ENCODE measurements around the gene KLF2.

The KLF2 gene

DNA sequence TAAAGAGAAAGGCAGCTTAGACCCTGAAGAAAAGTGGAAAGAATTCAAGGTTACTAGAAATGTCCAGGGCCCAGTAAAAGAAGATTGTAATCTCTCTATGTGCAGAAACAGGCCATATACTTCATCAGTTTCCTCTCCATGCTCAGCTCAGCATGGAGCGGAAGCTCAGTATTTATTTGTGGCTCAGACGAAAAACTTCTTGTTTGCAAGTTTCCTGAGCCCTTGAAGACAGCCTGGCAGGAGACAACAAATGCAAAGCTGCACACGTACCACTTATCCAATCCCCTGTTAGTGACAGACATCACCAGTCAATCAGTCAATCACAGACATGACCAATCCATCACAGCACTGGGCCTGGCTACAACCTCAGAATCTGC, 8.1 kb upstream of the KLF2 start:
- H3K4me3 Mint-ChIP-seq: peak overlapping the region in 2 of 3 experiments; percentile 46 to 62

DNA sequence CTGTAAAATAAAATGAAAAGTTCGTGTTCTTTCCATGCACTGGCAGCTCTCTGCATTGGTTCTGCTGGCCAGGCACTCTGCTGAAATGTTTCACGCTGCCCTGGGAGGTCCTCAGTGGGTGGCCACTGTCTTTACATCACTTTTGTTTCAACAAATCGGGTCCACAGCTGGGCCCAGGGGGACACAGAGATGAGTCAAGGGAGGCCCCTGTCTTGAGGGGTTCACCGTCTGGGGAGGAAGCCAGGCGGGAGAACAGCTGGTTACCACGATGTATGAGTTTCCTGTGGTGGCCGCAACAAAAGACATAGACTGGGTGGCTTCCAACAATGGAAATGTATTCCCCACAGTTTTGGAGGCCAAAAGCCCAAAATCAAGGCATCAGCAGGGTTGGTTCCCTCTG, 5.1 kb upstream of the KLF2 start:
- H3K4me3 Mint-ChIP-seq: no peak overlapping the region
- H3K27ac Mint-ChIP-seq: peak overlapping the region in 1 of 3 experiments; percentile 74
- peaks cover 37% of the 10 kb centered on the region for H3K27me3 Mint-ChIP-seq (ENCODE audit: low read depth)
- TF ChIP-seq, protein P1, sequence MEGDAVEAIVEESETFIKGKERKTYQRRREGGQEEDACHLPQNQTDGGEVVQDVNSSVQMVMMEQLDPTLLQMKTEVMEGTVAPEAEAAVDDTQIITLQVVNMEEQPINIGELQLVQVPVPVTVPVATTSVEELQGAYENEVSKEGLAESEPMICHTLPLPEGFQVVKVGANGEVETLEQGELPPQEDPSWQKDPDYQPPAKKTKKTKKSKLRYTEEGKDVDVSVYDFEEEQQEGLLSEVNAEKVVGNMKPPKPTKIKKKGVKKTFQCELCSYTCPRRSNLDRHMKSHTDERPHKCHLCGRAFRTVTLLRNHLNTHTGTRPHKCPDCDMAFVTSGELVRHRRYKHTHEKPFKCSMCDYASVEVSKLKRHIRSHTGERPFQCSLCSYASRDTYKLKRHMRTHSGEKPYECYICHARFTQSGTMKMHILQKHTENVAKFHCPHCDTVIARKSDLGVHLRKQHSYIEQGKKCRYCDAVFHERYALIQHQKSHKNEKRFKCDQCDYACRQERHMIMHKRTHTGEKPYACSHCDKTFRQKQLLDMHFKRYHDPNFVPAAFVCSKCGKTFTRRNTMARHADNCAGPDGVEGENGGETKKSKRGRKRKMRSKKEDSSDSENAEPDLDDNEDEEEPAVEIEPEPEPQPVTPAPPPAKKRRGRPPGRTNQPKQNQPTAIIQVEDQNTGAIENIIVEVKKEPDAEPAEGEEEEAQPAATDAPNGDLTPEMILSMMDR (IDR thresholded peaks at IDR 0.05; ENCODE audit: unreplicated experiment in 3 of 3): no peak
- H3K9me3 Mint-ChIP-seq: no peaks in the 10 kb centered on the region
- no peaks in the 10 kb centered on the region for H3K36me3 Mint-ChIP-seq (ENCODE audit: low read depth)
- peaks cover 16% of the 10 kb centered on the region for H3K4me1 Mint-ChIP-seq

More for the DNA sequence above, 8.1 kb upstream of the KLF2 start:
- Mint-ChIP-seq H3K9me3 (peaks cover 2% of the 10 kb centered on the region), H3K27ac (peak overlapping the region; percentile 95 to 97 (median 96)), H3K36me3 (ENCODE audit: low read depth) (no peaks in the 10 kb centered on the region), H3K4me1 (peaks cover 16% of the 10 kb centered on the region), H3K27me3 (ENCODE audit: low read depth) (peaks cover 11% of the 10 kb centered on the region)
- TF ChIP-seq, protein P1 (IDR thresholded peaks at IDR 0.05; ENCODE audit: unreplicated experiment in 3 of 3): no peak

DNA sequence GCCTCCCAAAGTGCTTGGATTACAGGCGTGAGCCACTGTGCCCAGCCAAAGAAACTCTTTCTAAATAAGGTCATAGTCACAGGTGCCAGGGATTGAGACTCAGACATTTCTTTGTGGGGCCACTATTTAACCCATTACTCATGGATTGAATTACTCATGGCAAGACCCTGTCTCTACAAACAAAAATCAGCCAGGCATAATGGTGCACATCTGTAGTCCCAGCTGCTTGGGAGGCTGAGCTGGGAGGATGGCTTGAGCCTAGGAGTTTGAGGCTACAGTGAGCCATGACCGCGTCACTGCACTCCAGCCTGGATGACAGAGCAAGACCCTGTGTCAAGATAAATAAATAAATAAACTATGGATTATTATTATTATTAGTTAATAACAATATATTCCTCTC, 3.6 kb upstream of the KLF2 start:
- H3K4me1 Mint-ChIP-seq: peaks cover 10% of the 10 kb centered on the region
- no peaks in the 10 kb centered on the region for H3K9me3 Mint-ChIP-seq
- peak overlapping the region in 2 of 3 experiments; percentile 53 to 67 for H3K27ac Mint-ChIP-seq
- peaks cover 39% of the 10 kb centered on the region for H3K27me3 Mint-ChIP-seq (ENCODE audit: low read depth)
- H3K36me3 Mint-ChIP-seq (ENCODE audit: low read depth): peaks cover 2% of the 10 kb centered on the region
- no peak overlapping the region for H3K4me3 Mint-ChIP-seq
- TF ChIP-seq, protein P1 (IDR thresholded peaks at IDR 0.05; ENCODE audit: unreplicated experiment in 3 of 3): no peak

DNA sequence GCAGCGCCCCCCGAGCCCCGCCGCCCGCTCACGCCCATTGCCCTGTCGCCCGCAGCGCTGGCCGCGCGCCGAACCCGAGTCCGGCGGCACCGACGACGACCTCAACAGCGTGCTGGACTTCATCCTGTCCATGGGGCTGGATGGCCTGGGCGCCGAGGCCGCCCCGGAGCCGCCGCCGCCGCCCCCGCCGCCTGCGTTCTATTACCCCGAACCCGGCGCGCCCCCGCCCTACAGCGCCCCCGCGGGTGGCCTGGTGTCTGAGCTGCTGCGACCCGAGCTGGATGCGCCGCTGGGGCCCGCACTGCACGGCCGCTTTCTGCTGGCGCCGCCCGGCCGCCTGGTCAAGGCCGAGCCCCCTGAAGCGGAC, 518 bp downstream of the KLF2 start:
- H3K36me3 Mint-ChIP-seq (ENCODE audit: low read depth): peaks cover 10% of the 10 kb centered on the region
- peak overlapping the region; percentile 49 to 65 (median 52) for H3K4me3 Mint-ChIP-seq
- TF ChIP-seq, protein P1 (IDR thresholded peaks at IDR 0.05; ENCODE audit: unreplicated experiment in 3 of 3): peak in 1 of 3 experiments; percentile 8
- H3K27me3 Mint-ChIP-seq (ENCODE audit: low read depth): peaks cover 79% of the 10 kb centered on the region
- H3K9me3 Mint-ChIP-seq: no peaks in the 10 kb centered on the region
- H3K4me1 Mint-ChIP-seq: peaks cover 19% of the 10 kb centered on the region
- H3K27ac Mint-ChIP-seq: no peak overlapping the region

DNA sequence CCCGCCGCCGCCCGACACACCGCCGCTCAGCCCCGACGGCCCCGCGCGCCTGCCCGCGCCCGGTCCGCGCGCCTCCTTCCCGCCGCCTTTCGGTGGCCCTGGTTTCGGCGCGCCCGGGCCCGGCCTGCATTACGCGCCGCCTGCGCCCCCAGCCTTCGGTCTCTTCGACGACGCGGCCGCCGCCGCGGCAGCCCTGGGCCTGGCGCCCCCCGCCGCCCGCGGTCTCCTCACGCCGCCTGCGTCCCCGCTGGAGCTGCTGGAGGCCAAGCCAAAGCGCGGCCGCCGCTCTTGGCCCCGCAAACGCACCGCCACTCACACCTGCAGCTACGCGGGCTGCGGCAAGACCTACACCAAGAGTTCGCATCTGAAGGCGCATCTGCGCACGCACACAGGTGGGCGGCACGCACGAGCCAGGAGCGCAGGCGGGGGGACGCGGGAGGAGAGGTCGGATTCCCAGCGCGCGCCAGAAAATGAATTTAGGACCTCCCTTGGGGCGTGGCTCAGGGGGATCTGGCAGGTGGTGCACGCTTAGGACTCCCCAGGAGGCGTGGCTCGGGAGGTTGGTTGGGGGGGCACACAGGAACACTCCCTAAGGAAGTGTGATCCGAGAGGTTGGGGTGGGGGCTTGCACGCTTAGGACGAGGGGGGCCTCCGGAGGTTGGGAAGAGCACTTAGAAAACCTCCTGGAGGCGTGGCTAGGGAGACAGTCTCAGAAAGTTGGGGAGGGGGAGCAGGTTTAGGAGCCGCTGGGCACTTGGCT, 1.2 kb downstream of the KLF2 start:
- peak overlapping the region; percentile 82 to 91 (median 86) for H3K4me3 Mint-ChIP-seq
- peaks cover 19% of the 10 kb centered on the region for H3K4me1 Mint-ChIP-seq
- no peaks in the 10 kb centered on the region for H3K9me3 Mint-ChIP-seq
- H3K27ac Mint-ChIP-seq: peak overlapping the region in 2 of 3 experiments; percentile 12 to 24
- TF ChIP-seq, protein P1 (IDR thresholded peaks at IDR 0.05; ENCODE audit: unreplicated experiment in 3 of 3): no peak
- H3K36me3 Mint-ChIP-seq (ENCODE audit: low read depth): peaks cover 10% of the 10 kb centered on the region
- peaks cover 78% of the 10 kb centered on the region for H3K27me3 Mint-ChIP-seq (ENCODE audit: low read depth)

Measured in nephron (organoid).